GM19468 (cell line): ENCODE results near the gene ARHGAP21.
"Not testable (repeated sequence)": the region's sequence is repeated elsewhere in the genome, so short reads cannot be mapped to it uniquely, and the experiment has no call there.

Experiments
- ATAC-seq: cut with Tn5 transposase; IDR thresholded peaks from one replicate; pipeline ENCODE4 v1.9.1; 2021; ENCODE audit warnings: mild to moderate bottlenecking, moderate library complexity, moderate number of reproducible peaks; ENCODE audit not compliant: unreplicated experiment; ENCODE audit errors: extremely low read depth

ARHGAP21 gene

DNA sequence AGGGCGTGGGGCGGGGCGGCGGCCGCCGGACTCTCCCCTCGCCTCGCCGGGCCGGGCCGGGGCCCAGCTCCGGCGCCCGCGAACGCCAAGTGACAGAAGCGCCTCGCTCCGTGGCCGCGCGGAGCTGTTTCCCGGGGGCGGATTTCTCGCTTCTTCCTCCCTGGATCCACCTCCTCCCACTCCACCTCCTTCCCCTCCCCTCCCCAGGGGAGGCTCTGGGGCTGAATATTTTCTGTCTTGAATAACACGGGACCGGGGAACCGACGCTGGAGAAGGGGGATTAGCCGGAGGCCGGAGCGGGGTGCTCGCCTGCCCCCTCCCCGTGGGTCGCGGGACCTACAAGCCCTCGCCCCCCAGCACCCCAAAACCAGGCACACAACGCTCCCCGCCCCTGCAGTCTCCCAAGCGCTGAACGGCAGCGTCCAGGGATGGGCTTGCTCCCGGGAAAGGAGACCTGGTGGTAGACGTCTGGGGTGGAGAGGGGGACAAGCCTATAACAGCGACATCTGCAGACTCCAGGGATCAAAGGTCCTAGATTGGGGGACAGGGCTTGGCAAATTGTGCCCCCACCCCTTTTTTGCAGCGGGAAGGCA lies at the start of gene ARHGAP21:
ARHGAP21 (minus strand) TSS at position 100 of the 593 bp plus-strand sequence. CDS start 1,988 bp downstream, outside the sequence.
- peak; percentile 2 for ATAC-seq

- ATAC-seq, result no peak
These were observed 48.4 kb upstream of the ARHGAP21 start for GRCh38 chr10:24771943-24772694.

- ATAC-seq, result not testable (repeated sequence)
These were observed 41.3 kb upstream of the ARHGAP21 start for GRCh38 chr10:24764991-24765390.

DNA sequence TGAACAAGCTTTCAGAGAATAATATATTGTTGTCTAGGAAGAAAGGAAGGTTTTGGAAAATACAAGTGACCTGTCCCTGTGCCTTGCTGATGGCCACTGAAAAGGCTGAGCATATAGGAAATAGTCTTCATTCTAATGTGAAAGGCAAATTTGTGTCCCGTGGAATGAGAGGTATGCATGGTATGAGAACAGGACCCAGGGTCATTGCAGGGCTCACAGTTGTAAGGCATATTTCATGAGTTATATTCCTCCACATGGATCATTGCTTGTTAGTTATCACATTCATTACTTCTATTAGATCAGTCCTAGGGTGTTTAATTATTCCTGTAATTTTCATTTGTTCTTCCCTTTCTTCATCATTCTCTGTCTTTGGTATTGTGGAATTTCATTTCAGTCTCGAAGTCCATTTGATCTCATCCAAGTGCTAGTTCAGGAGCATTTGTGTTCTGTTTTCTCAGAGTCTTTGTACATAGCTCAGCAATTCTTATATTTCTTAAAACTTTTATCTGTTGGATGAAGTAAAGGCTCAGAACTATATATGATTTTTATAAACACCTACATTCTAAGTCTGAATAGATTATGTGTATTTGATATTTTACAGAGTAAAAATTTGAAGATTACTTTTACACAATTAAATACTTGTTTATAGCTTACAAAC lies 39.4 kb upstream of the ARHGAP21 start:
- no peak for ATAC-seq

DNA sequence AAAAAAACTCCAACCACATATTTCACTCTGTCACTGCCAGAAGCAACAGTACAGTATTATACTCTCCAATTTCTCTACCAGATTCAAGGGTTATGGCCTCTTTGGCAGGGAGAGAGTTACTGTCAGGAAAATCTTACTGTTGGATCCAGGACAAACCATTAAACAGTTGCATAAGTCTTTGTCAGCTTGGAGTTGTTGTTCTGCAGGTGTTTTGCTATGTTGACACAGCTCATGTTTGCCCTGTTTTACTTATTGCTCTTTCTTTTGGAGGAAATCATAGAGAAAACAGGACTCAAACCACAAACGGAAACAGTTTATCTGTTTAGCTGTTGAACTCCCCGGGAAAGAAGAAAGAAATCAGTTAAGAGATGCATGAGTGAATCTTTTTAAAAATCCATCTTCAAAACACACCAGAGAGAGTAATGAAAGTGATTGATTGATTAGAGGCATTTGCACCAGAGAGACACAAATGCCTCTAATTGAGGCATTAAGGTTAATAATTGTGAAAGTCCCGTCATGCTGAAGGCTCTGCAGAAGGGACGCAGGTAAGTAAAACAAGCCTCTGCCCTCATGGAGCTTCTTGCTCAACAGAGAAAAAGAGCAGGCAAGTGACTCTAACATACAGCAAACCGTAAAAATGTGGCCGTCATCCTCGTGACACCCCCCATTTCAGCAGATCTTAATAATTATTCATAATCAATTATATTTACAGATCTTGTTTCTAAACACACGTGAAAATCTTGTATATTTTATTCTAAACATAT lies 38.7 kb upstream of the ARHGAP21 start:
- ATAC-seq, result no peak

GRCh38 chr10:24759672-24760071 lies 36.0 kb upstream of the ARHGAP21 start:
- no peak for ATAC-seq

- not testable (repeated sequence) for ATAC-seq
These were observed 34.6 kb upstream of the ARHGAP21 start for GRCh38 chr10:24758254-24758653.

DNA sequence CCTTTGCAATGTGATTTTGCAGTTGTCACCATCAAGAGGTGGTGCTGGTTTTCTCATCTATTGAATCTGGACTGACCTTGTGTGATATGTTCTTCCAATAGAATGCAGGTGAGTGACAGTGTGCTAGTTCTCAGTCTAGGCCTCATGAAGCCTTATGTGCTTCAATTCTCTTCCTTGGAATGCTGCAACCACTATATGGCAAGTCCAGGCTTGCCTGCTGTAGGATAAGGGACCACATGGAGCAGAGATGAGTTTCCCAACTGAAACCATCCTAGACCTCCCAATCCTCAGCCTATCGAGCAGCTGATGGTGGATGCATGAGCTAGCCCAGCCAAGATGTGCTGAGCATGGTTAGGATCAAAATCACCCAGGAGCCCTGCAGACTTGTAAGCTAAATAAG lies 32.6 kb upstream of the ARHGAP21 start:
- ATAC-seq, result no peak

GRCh38 chr10:24751716-24752115 lies 28.0 kb upstream of the ARHGAP21 start:
- no peak for ATAC-seq

DNA sequence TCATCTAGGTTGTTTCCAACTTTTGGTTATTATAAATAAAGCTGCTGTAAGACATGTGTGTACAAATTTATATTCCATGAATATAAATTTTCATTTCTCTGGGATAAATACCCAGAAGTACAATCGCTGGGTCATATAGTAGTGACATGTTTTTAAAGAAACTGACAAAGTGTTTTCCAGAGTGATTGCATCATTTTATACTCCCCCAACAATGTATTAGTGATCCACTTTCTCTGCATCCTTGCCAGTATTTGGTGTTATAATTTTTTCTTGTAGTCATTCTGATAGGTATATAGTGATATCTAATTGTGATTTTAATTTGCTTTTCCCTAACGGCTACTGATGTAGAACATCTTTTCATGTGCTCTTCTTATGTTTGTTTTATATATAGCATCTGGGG lies 27.0 kb upstream of the ARHGAP21 start:
- ATAC-seq, result no peak

DNA sequence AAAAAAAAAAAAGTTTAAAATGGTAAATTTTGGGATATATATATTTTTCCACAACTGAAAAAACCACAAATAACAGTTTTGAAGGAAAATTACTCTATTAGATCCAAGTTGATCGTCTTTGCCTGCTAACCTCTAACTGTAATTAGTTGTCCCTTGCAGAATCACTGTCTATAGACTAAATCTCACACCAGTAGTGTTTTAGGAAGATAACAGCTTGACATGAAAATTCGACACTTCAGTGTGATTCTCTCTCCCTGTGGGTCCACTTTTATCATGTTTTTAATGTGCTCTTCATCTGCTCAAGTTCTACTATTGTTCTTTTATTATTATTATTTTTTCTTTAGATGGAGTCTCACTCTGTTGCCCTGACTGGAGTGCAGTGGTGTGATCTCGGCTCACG lies 24.5 kb upstream of the ARHGAP21 start:
- ATAC-seq, result no peak

DNA sequence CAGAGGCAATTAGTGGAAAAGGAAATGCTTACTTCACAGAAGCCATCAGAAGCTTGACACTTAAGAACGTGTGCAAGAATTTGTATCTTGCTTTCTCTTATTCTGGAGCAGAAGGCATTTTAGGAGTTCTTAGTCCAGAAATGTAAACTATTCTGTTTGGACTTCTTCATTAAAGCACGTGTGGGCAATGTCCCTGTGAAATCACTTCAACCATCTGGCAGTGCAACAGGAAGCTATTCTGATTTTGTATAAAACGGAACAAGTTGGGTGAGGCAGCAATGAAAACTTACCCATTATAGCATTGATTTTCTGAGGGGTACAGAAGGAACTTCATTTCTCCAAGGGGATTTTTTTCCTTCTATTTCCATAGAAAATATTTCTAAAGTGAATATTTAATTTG lies 21.3 kb upstream of the ARHGAP21 start:
- ATAC-seq, result no peak

DNA sequence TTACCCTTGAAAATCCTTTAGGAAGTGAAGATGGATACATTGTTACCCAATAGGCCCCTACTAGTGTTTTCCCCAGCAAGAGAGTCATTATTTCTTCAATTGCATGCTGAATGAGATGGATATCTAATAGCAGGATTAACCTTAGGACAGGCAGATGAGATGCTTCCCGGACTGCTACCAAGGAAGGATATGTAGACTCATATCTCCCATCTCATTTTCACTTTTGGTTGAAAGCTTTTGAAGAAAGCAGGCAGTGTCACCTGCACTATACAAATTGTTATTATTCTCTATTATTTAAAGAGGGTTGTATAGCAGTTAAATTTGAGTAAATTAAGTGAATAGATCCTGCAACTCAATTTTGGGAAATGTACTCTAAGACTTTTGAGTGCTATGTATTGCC lies 17.0 kb upstream of the ARHGAP21 start:
- no peak for ATAC-seq

DNA sequence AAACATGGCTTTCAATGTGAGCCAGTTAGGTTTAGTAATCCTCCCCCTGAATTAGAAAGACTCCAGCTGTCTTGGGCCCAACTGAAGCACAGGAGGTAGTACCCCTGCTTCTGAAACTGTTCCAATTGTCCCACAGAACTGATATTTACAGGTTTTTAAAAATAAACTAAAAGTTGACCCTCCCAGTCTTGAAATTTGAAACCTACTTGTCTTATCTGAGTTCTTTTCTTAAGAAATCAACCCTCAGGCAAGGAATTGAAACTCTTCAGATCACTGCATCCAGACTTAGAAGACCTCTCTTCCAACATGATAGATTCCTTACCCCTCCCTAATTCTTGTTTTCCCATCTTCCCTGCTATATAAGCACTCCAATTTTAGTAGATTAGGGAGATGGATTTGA lies 13.3 kb upstream of the ARHGAP21 start:
- no peak for ATAC-seq

DNA sequence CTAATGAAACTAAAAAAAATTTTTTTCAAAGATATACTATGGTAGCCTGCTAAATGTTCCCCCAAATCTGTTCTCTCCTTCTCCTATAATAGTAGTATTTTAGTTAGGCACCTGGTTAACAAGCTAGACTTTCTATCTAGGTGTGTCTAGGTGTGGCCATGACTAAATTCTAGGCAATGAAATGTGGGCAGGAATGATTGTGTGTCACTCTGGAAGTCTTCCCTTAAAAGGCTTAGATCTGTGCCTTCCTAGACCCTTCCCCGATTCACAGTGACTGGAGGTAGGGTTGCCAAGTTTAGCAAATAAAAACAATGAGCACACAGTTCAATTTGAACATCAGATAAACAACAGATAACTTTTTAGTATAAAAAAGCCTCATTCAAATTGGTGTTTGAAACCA lies 8.3 kb upstream of the ARHGAP21 start:
- ATAC-seq, result no peak

GRCh38 chr10:24730811-24731210 lies 7.1 kb upstream of the ARHGAP21 start:
- ATAC-seq, result no peak

DNA sequence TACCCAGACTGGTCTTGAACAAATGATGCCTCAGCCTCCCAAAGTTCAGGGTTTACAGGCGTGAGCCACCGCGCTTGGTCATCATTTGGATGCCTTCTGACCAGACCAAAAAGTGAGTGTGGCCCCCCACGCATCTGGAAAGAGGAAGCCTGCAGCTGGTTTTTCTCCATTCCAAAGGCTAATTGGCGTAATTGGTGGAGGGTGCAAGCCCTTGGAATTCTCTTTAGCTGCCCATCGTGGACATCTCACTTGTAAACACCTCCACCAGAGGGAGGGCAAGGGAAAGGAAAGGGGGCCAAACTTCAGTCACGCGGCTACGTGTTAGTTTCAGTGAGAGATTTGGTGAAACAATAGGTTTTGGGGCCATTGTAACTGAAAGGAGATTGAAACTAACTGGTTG lies 4.1 kb upstream of the ARHGAP21 start:
- ATAC-seq, result no peak

GRCh38 chr10:24726626-24727025 lies 2.9 kb upstream of the ARHGAP21 start:
- ATAC-seq, result no peak

GRCh38 chr10:24726029-24726428 lies 2.3 kb upstream of the ARHGAP21 start:
- not testable (repeated sequence) for ATAC-seq

GRCh38 chr10:24724381-24725228 lies 918 bp upstream of the ARHGAP21 start:
- ATAC-seq, result peak; percentile 88
